ENCODE measurements around the gene METTL8. TPM values are rescaled to one million over a fixed set of nuclear protein-coding genes. Genes with fewer than 3 reads are reported as not detected.

Gene METTL8
- total RNA-seq, 1 experiment from 2014 or later: 27.7 TPM

GRCh38 chr2:171404719-171405118, 29.1 kb downstream of the METTL8 start:
- in situ Hi-C loops (cut with HindIII; ENCODE audit: low pct_unique_long_range_greater_than_20kb, low sequenced_read_pairs) (no loop called here), intact Hi-C loops (cut with micrococcal nuclease; ENCODE audit: unreplicated experiment) (no loop called here)
- POLR2A ChIA-PET: no interaction called here
- no peak overlapping the region for H3K27ac ChIP-seq (ENCODE audit: low read length)
- CTCF ChIA-PET: no interaction called here
- DNase-seq (ENCODE audit: low read depth, low spot score) (no peak), ATAC-seq (no peak)
- no peak overlapping the region for H3K4me3 ChIP-seq (ENCODE audit: low read depth in 2 of 2, low read length in 2 of 2)
- H3K4me1 ChIP-seq (ENCODE audit: control insufficient read depth, insufficient read depth, low read length): 0 out of 2 replicates have a peak, but pooled peaks cover 3% of the 10 kb centered on the region
- no TSS peak for BruUV-seq (replicated peaks)
- peaks cover 10% of the 10 kb centered on the region; the same call in 1 of the 2 replicates for H3K9me3 ChIP-seq (ENCODE audit: control insufficient read depth, insufficient read depth, low read depth, low read length)
- H3K27me3 ChIP-seq (ENCODE audit: control insufficient read depth, insufficient read depth, low read length): no peaks in the 10 kb centered on the region
- TF ChIP-seq TCF7L2 (IDR thresholded peaks at IDR 0.05; ENCODE audit: low read depth, low read length): no peak
- TF ChIP-seq REST (IDR thresholded peaks at IDR 0.05; ENCODE audit: insufficient read depth in 1 of 2, low read depth in 2 of 2, low read length in 1 of 2): no peak
- no peaks in the 10 kb centered on the region for H3K36me3 ChIP-seq (ENCODE audit: control insufficient read depth, insufficient read depth, low read length)

GRCh38 chr2:171404261-171404660, 29.5 kb downstream of the METTL8 start:
- in situ Hi-C loops (cut with HindIII; ENCODE audit: low pct_unique_long_range_greater_than_20kb, low sequenced_read_pairs): no loop called here

More at GRCh38 chr2:171404261-171404660, 29.5 kb downstream of the METTL8 start:
- H3K27me3 ChIP-seq (ENCODE audit: control insufficient read depth, insufficient read depth, low read length): no peaks in the 10 kb centered on the region
- peak; percentile 74 for ATAC-seq
- no peak overlapping the region for H3K27ac ChIP-seq (ENCODE audit: low read length)
- TF ChIP-seq SIN3A (IDR thresholded peaks at IDR 0.05; ENCODE audit: borderline replicate concordance, insufficient read depth, low read depth, low read length): no peak
- TF ChIP-seq TCF7L2 (IDR thresholded peaks at IDR 0.05; ENCODE audit: low read depth, low read length): no peak
- TF ChIP-seq POLR2AphosphoS5 (IDR thresholded peaks at IDR 0.05; ENCODE audit: low read depth, low read length): no peak
- TF ChIP-seq CTCF (IDR thresholded peaks at IDR 0.05): no peak
- TF ChIP-seq REST (IDR thresholded peaks at IDR 0.05; ENCODE audit: insufficient read depth in 1 of 2, low read depth in 2 of 2, low read length in 1 of 2): no peak
- peaks cover 10% of the 10 kb centered on the region; the same call in 1 of the 2 replicates for H3K9me3 ChIP-seq (ENCODE audit: control insufficient read depth, insufficient read depth, low read depth, low read length)
- ChIA-PET CTCF (no interaction called here), POLR2A (no interaction called here)
- intact Hi-C loops (cut with micrococcal nuclease; ENCODE audit: unreplicated experiment): no loop called here
- 0 out of 2 replicates have a peak, but pooled peaks cover 3% of the 10 kb centered on the region for H3K4me1 ChIP-seq (ENCODE audit: control insufficient read depth, insufficient read depth, low read length)
- DNase-seq (ENCODE audit: low read depth, low spot score): peak; percentile 45
- BruUV-seq (replicated peaks): no TSS peak
- no peaks in the 10 kb centered on the region for H3K36me3 ChIP-seq (ENCODE audit: control insufficient read depth, insufficient read depth, low read length)
- H3K4me3 ChIP-seq (ENCODE audit: low read depth in 2 of 2, low read length in 2 of 2): no peak overlapping the region
